Frontal cortex (tissue), 4 donors: ENCODE results near the gene TBL1X. TPM values are rescaled to one million over a fixed set of nuclear protein-coding genes. Genes with fewer than 3 reads are reported as not detected.
A peak's percentile ranks its signal among the peaks of the same experiment; 100 is the strongest.

Experiments
- DNase-seq, 2 donors: peaks; one replicate each; pipeline ENCODE4 v3.0.0; 2012; ENCODE audit warnings: low spot score in 2 of 2
- FAIRE-seq: peaks from 2 replicates; lab custom pipeline; 2012; peaks lifted over from hg19 to GRCh38; lab: Jason Lieb, UNC
- total RNA-seq: library from RNA; depleted of rRNA; stranded (reverse); fragments of >200 nt; gene quantifications from one replicate; pipeline ENCODE4 v1.2.3, GENCODE V29; 2014
- donor health status: control.
- donor health status: control.
- donor health status: control.

Gene TBL1X
- total RNA-seq, 1 donor from 2014 or later, result 2.9 TPM

DNA sequence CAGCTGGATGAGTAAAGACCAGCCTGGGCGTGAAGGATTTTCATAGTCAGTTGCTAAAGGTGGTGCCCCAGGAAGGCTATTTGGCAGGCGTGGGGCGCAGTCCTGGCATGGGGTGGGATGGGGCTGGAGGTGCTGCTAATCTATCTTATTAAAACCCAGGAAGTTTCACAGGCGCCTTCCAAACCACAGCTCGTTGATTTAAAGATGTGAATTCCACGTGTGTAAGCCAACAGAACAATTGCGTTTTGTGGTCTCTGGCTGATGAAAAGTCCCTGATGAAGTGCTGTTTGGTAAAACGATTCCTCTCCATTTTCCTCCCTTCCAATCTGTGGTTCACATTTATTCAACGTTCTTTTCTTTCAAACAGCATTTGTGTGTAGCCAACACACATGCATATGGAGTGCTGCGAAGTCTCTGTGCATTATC, 105.0 kb downstream of the TBL1X start:
- no peak for FAIRE-seq
- DNase-seq, result no peak

GRCh38 chrX:9573282-9574106, 108.6 kb downstream of the TBL1X start:
- DNase-seq (no peak), FAIRE-seq (no peak)

GRCh38 chrX:9576059-9576458, 111.2 kb downstream of the TBL1X start:
- FAIRE-seq, result no peak
- no peak for DNase-seq

- DNase-seq (no peak), FAIRE-seq (no peak)
These were observed 112.7 kb downstream of the TBL1X start for GRCh38 chrX:9577555-9577954.

- FAIRE-seq, result no peak
- DNase-seq, result no peak
These were observed 113.4 kb downstream of the TBL1X start for GRCh38 chrX:9578083-9578779.

- FAIRE-seq (no peak), DNase-seq (no peak)
These were observed 117.0 kb downstream of the TBL1X start for GRCh38 chrX:9581771-9582385.

DNA sequence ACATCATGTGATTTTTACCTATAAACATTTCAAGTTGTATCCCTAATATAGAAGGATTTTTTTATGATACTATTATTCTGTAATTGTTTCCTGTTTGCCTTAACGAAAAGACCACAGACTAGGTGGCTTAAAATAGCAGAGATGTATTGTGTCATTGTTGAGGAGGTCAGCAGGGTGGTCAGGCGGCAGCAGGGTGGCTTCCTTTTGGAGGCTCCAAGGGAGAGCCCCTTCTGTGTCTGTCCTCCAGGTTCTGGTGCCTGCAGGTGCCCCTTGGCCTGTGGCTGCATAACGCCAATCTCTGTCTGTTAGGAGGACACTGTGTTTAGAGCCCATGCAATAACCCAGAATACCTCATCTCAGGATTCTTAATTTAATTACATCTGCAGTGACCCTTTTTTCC, 118.1 kb downstream of the TBL1X start:
- DNase-seq (no peak), FAIRE-seq (no peak)

GRCh38 chrX:9586992-9587392, 122.1 kb downstream of the TBL1X start:
- no peak for DNase-seq
- no peak for FAIRE-seq

GRCh38 chrX:9587642-9588041, 122.8 kb downstream of the TBL1X start:
- no peak for DNase-seq
- FAIRE-seq, result no peak

GRCh38 chrX:9591496-9591895, 126.6 kb downstream of the TBL1X start:
- no peak for FAIRE-seq
- DNase-seq, result no peak

- FAIRE-seq (no peak), DNase-seq (no peak)
These were observed 128.9 kb downstream of the TBL1X start for GRCh38 chrX:9593756-9594155.

DNA sequence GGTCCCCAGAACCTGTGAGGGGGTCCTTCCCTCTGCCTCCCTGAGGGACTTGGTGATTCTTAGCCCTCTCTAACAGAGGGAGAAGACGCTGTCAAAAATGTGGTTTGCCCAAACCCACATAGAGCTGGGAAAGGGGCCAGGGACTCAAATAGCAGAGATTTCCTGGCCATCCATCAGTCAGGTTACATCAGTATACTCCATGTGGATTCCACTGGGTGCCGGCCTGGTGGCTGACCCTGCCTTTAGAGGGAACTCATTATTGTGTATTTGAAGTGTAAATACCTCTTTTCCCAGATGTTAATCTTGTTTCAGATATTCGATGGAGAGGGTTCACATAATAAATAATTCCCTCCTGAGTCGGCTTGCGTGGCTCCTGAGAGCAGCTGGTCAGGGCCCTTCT, 130.3 kb downstream of the TBL1X start:
- DNase-seq (no peak), FAIRE-seq (no peak)

DNA sequence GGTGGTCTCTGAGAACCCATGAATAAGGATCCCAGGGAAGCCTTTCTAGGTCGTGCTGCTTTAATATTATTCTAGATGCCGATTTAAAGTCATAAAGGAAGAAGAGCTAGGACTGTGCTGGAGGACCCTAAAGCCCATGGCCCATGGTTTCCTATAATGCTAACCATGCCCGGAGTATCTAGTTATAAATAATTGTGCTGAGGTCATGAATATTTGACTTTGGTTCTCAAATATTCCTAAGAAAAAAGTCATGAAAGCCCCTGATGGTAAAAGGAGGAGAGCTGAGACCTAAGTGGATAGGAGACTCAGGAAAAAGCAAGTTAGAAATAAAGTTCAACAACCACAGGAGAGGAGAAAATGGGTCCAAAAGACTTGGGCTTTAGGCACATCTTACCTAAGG, 132.0 kb downstream of the TBL1X start:
- DNase-seq (no peak), FAIRE-seq (no peak)

DNA sequence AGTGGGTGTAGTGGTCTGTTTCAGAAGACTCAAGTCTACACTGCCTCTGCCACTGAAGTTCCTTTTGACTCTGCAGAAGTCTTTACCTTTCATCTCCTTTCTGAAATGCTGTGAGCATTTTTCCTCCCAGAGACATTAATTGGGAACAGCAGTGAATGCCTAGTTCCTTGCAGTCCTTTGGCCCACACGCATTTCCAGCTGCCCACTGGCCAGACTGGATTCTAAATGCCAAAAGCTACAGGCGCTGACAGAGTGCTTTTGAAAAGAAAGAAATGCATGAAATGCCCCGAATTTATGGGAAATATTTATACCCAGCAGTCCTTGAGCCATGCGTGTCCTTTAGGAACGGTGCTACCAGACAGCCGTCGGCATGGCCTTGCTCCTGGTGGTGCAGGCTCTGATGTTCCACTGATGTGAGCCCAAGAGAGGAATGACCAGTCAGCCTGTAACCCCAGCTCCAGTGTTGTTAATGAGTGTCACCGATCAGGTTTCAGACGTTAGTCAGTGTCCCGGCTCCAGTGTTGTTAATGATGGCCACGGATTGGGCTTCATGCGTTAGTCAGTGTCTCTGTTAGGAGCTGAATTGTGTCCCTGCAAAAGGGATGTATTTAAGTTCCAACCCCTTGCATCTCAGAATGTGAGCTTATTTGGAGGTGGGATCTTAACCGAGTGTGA, 132.6 kb downstream of the TBL1X start:
- DNase-seq (no peak), FAIRE-seq (no peak)

DNA sequence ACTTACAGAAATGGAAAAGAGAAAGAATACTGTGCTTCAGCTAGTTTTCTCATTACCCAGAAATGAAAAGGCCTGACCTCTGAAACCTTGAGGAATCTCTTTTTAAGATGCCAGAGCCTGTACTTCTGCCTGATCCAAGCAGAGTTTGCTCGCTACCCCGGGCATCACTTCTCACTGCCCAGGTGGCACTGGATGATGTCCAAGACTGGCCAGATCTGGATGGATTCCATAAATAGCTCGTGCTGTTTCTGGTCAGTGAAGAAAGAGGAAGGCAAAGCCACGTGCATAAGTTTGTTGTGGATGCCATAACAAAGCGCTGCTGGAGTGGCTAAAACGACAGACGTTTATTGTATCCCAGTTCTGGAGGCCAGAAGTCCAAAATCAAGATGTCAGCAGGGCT, 133.5 kb downstream of the TBL1X start:
- FAIRE-seq (no peak), DNase-seq (no peak)

- DNase-seq (peak in 1 of 2 donors; percentile 13), FAIRE-seq (no peak)
These were observed 139.5 kb downstream of the TBL1X start for GRCh38 chrX:9604111-9604907.

GRCh38 chrX:9604908-9605306, 140.0 kb downstream of the TBL1X start:
- FAIRE-seq (no peak), DNase-seq (no peak)

DNA sequence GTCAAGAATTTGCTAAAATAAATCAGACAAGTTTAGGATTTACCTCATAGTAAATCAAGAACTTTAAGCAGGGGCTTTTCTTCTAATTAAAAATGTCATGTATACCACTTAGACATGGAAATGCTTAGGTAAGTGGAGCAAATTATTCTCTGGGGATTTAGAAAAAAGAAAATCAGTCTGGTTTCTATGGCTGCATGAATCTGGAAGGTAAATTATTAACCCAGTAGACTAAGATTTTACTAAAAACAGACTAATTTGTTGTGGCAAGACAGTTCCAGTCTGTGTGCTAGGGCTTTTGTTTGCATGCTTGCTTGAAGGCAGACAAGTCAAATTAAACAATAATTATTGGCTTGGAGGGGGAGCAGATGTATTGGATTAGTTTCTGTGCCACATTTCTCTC, 140.6 kb downstream of the TBL1X start:
- FAIRE-seq (no peak), DNase-seq (no peak)

GRCh38 chrX:9606971-9607370, 142.1 kb downstream of the TBL1X start:
- FAIRE-seq (no peak), DNase-seq (no peak)

DNA sequence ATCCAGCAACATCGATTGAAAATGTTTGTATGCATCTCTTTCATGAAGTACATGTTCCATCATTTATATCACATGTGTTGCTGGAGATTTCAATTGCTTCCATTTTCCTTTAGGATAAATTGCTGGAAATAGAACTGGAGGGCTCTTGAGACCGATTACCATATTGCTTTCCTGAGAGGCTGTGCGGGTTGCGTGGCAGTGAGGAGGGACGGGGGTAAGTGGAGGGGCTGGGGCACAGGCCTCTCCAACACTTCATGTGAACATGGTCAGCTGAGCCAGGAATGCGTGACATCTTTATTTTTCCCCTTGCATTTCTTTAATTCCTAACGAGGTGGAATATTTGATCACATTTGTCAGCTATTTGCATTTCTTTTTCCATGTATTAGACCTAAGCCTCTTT, 144.6 kb downstream of the TBL1X start:
- DNase-seq (no peak), FAIRE-seq (no peak)
